Esophagus squamous epithelium (tissue), 5 donors: Measurements from ENCODE around the gene CD6. TPM values are rescaled to one million over a fixed set of nuclear protein-coding genes. Genes with fewer than 3 reads are reported as not detected.

ENCODE experiments used
- DNase-seq: peaks from one replicate; lab custom pipeline; 2025; lab: John Stamatoyannopoulos, UW
- H3K27ac ChIP-seq, 4 donors: fragments of 200-600 bp; sonication (generic); one replicate each; pipeline ENCODE4 v1.5.1; 2016 to 2019; ENCODE audit warnings: mild to moderate bottlenecking in 1 of 4
- H3K27me3 ChIP-seq, 4 donors: fragments of 200-600 bp; sonication (generic); 1 replicate in 3 of 4; 2 replicates in 1 of 4; pipeline versions ENCODE4 v1.5.1 to v1.6.0; 2017 to 2021; ENCODE audit warnings: antibody characterized with exemption in 1 of 4
- H3K36me3 ChIP-seq, 3 donors: fragments of 200-600 bp; sonication (generic); one replicate each; pipeline ENCODE4 v1.5.1; 2016 to 2019
- H3K4me1 ChIP-seq, 3 donors: fragments of 200-600 bp; sonication (generic); one replicate each; pipeline ENCODE4 v1.5.1; 2017 to 2019
- H3K4me3 ChIP-seq, 4 donors: fragments of 200-600 bp; sonication (generic); 1 replicate in 3 of 4; 2 replicates in 1 of 4; pipeline ENCODE4 v1.5.1; 2016 to 2019; ENCODE audit warnings: mild to moderate bottlenecking in 2 of 4, moderate library complexity in 1 of 4
- H3K9me3 ChIP-seq, 3 donors: fragments of 200-600 bp; sonication (generic); one replicate each; pipeline ENCODE4 v1.5.1; 2016 to 2019
- CTCF ChIP-seq, 6 experiments: fragments of 450-650 bp in 4 of 6; fragments of 200-600 bp in 2 of 6; sonication (generic) in 2 of 6; IDR thresholded peaks; one replicate each; pipeline ENCODE4 v1.5.1; 2016 to 2019; ENCODE audit warnings: antibody characterized with exemption in 6 of 6, mild to moderate bottlenecking in 4 of 6, moderate library complexity in 4 of 6
- POLR2A ChIP-seq, 4 donors: fragments of 450-650 bp; IDR thresholded peaks; one replicate each; pipeline ENCODE4 v1.6.1; 2017; ENCODE audit warnings: antibody characterized with exemption in 4 of 4, mild to moderate bottlenecking in 4 of 4, moderate library complexity in 3 of 4
- WGBS, 2 donors: methylation state at CpG; one replicate each; pipeline ENCODE4 v1.1.5; 2018; 5-methylcytosine and 5-hydroxymethylcytosine counted together
- intact Hi-C: fragments of 100-400 bp; cut with DNase I; formaldehyde crosslinking; loops from one replicate; pipeline ENCODE4 v1.15.0; 2022
- total RNA-seq, 4 donors: library from RNA; depleted of rRNA; stranded (reverse); fragments of >200 nt; gene quantifications; one replicate each; pipeline ENCODE4 v1.1.0, GENCODE V29; 2016
- donor health status: DM: yes; HTN: yes; CAD: no.

The CD6 gene
- total RNA-seq, 4 donors from 2014 or later, result 0.79 to 4.4 (median 1.4) TPM

DNA sequence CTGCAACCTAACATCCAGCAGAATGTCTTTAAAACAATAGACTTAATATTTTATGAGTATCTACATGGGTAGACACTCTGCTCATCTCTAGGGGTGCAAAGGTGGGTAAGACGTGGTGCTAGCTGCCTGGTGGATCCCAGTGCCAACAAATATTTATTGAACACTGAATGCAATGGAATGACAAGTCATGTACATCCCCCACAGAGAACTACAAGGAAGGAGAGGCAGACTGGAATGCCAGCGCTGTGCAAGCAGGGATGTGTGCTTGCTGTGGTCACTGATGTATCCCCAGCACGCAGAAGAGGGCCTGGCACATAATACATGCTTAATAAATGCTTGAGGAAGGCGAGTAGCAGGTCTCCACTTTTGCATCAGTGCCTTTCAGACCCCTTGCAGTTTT, 61.9 kb downstream of the CD6 start:
- DNase-seq, result no peak
- no peak for TF ChIP-seq POLR2A (IDR thresholded peaks at IDR 0.05)
- TF ChIP-seq CTCF (IDR thresholded peaks at IDR 0.05), result no peak
- no peak overlapping the region for H3K27ac ChIP-seq
- peaks cover 0 to 2% (median 0%) of the 10 kb centered on the region in 3 donors for H3K4me1 ChIP-seq
- no peak overlapping the region for H3K4me3 ChIP-seq
- H3K9me3 ChIP-seq, result no peaks in the 10 kb centered on the region
- no peaks in the 10 kb centered on the region for H3K36me3 ChIP-seq
- intact Hi-C loops, result no loop called here
- no peaks in the 10 kb centered on the region for H3K27me3 ChIP-seq
- WGBS, 2 donors, result 81 to 89% methylated on average over 4 of the region's 4 CpGs

GRCh38 chr11:61034111-61034510, 62.6 kb downstream of the CD6 start:
- Histone ChIP-seq H3K4me1 (no peaks in the 10 kb centered on the region), H3K27ac (no peak overlapping the region), H3K9me3 (no peaks in the 10 kb centered on the region), H3K36me3 (no peaks in the 10 kb centered on the region), H3K4me3 (no peak overlapping the region), H3K27me3 (no peaks in the 10 kb centered on the region)
- 73 to 81% methylated on average over 3 to 4 of the region's 4 CpGs for WGBS, 2 donors
- TF ChIP-seq POLR2A (IDR thresholded peaks at IDR 0.05) (no peak), CTCF (IDR thresholded peaks at IDR 0.05) (no peak)
- intact Hi-C loops, result no loop called here
- no peak for DNase-seq

- no peak for DNase-seq
- no peak for TF ChIP-seq CTCF (IDR thresholded peaks at IDR 0.05)
- no peak for TF ChIP-seq POLR2A (IDR thresholded peaks at IDR 0.05)
Measured at GRCh38 chr11:61034704-61035525, 63.4 kb downstream of the CD6 start.

GRCh38 chr11:61035526-61035835, 64.0 kb downstream of the CD6 start:
- no peak for TF ChIP-seq CTCF (IDR thresholded peaks at IDR 0.05)
- TF ChIP-seq POLR2A (IDR thresholded peaks at IDR 0.05), result no peak
- 80 to 83% methylated on average over 1 to 2 of the region's 10 CpGs for WGBS, 2 donors
- DNase-seq, result no peak
- no peak overlapping the region for H3K27ac ChIP-seq
- no peaks in the 10 kb centered on the region for H3K27me3 ChIP-seq
- no peaks in the 10 kb centered on the region for H3K9me3 ChIP-seq
- no peak overlapping the region for H3K4me3 ChIP-seq
- H3K4me1 ChIP-seq, result no peaks in the 10 kb centered on the region
- intact Hi-C loops, result no loop called here
- no peaks in the 10 kb centered on the region for H3K36me3 ChIP-seq

More at GRCh38 chr11:61034704-61035525, 63.4 kb downstream of the CD6 start:
- intact Hi-C loops, result no loop called here
- Histone ChIP-seq H3K36me3 (no peaks in the 10 kb centered on the region), H3K27ac (no peak overlapping the region), H3K27me3 (no peaks in the 10 kb centered on the region), H3K9me3 (no peaks in the 10 kb centered on the region), H3K4me3 (no peak overlapping the region), H3K4me1 (no peaks in the 10 kb centered on the region)
- 76 to 81% methylated on average over 8 to 9 of the region's 15 CpGs for WGBS, 2 donors

- intact Hi-C loops, result no loop called here
- no peak for DNase-seq
- 46 to 47% methylated on average over 5 of the region's 5 CpGs for WGBS, 2 donors
Measured at GRCh38 chr11:61037441-61038093, 66.1 kb downstream of the CD6 start.

More at GRCh38 chr11:61037441-61038093, 66.1 kb downstream of the CD6 start:
- Histone ChIP-seq H3K27ac (no peak overlapping the region), H3K4me3 (no peak overlapping the region), H3K27me3 (no peaks in the 10 kb centered on the region), H3K36me3 (no peaks in the 10 kb centered on the region), H3K4me1 (peaks cover 0 to 11% (median 6%) of the 10 kb centered on the region in 3 donors), H3K9me3 (no peaks in the 10 kb centered on the region)
- TF ChIP-seq POLR2A (IDR thresholded peaks at IDR 0.05) (no peak), CTCF (IDR thresholded peaks at IDR 0.05) (no peak)
